ENCODE measurements around the gene TGFBR3L.

DNA sequence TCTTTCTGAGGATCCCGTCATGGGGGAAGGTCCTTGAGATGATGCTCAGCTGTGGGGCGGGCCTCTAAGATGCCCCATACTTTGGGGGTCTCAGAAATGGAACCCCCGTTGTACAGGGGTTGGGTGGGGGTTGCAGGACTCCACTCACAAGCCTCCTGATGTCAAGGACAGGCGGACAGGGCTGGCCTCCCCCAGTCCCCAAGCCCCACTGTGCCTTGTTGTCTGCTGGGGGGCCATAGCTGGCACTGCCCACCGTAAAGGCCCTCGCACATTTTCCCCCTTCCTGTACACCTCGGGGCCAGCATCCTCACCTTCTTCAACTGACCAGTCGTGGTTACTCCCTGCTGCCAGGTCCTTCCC lies 8.2 kb downstream of the TGFBR3L start:
- TF ChIP-seq, protein P1, sequence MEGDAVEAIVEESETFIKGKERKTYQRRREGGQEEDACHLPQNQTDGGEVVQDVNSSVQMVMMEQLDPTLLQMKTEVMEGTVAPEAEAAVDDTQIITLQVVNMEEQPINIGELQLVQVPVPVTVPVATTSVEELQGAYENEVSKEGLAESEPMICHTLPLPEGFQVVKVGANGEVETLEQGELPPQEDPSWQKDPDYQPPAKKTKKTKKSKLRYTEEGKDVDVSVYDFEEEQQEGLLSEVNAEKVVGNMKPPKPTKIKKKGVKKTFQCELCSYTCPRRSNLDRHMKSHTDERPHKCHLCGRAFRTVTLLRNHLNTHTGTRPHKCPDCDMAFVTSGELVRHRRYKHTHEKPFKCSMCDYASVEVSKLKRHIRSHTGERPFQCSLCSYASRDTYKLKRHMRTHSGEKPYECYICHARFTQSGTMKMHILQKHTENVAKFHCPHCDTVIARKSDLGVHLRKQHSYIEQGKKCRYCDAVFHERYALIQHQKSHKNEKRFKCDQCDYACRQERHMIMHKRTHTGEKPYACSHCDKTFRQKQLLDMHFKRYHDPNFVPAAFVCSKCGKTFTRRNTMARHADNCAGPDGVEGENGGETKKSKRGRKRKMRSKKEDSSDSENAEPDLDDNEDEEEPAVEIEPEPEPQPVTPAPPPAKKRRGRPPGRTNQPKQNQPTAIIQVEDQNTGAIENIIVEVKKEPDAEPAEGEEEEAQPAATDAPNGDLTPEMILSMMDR (IDR thresholded peaks at IDR 0.05) = no peak
- TF ChIP-seq POLR2A (IDR thresholded peaks at IDR 0.05) (no peak), EP300 (IDR thresholded peaks at IDR 0.05) (no peak)

Data from tibial nerve (tissue), 4 donors.